ENCODE measurements around the gene SLC25A21.
"Not testable (repeated sequence)": the region's sequence is repeated elsewhere in the genome, so short reads cannot be mapped to it uniquely, and the experiment has no call there.

The SLC25A21 gene

DNA sequence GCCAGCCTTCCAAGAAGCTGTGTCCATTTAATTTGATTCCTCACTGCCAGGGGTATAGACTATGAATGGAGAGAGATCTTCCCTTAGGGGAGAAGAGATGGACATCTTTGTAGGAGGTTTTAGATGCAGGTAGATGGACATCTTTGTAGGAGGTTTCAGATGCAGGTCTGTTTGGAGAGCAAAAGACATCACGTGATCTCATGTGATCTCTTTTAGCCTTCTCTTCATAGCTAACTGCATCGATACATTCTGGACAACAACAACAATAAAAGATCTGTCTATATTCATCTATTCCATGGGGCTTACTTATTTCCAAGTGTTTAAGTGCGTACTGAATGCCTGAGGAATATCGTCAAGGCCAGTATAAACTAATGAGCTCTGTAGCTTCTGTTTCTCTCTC is 347.6 kb downstream of the SLC25A21 start:
- no peak for DNase-seq (ENCODE audit: low read depth in 2 of 2)

DNA sequence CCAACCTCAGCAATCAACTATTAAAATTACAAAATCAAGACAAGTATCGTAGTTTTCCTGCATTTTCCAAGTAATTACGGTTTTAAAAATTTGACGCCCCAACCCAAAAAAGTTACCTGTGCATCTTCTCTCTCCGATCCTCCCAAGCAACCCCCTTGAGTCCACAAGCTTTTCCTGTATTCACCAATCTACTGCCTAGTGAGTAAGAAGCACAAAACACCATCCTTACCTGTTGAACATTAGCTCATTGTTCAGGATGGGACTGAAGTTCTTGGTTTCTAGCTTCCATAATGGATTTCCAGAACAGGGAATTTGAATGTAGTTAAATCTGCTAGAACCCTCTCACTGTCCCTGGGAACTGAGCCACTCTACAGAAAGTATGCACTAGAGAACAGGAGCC is 348.8 kb downstream of the SLC25A21 start:
- no peak for DNase-seq (ENCODE audit: low read depth in 2 of 2)

DNA sequence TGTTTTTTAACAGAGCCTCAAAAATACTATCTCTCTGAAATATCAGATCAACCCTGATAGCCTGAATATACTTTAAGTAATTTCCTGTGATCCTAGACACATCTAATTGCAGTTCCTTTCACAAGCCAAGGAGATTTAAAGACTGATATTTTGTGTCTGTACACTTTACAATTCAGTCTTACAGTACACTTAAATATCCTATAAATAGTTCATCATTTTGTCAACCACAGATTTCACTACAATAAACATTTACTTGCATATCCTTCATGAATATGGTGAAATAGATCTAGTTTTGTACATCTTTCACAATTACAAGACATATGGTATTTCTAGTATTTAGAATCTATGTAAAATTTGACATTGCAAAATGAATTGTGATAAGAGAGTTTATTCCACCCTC is 349.7 kb downstream of the SLC25A21 start:
- no peak for DNase-seq (ENCODE audit: low read depth in 2 of 2)

DNA sequence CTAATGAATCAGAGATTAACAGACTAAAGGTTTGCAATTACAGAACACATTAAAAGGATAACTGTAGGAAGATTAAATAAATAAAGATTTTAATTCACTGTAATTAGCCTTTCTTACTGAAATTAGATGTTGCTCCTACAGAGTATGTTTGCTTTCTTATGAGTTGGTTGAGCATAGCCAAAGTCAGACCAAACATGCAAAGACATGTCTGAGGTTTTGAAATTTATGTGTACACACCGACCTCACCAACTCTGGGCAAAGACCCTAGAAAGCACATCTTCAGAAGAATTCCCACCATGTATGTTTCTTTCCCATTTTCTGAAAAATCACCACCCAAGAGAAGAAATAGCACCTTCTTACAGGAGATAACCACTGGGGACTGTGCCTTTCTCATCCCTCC is 351.5 kb downstream of the SLC25A21 start:
- DNase-seq (ENCODE audit: low read depth in 2 of 2): no peak

DNA sequence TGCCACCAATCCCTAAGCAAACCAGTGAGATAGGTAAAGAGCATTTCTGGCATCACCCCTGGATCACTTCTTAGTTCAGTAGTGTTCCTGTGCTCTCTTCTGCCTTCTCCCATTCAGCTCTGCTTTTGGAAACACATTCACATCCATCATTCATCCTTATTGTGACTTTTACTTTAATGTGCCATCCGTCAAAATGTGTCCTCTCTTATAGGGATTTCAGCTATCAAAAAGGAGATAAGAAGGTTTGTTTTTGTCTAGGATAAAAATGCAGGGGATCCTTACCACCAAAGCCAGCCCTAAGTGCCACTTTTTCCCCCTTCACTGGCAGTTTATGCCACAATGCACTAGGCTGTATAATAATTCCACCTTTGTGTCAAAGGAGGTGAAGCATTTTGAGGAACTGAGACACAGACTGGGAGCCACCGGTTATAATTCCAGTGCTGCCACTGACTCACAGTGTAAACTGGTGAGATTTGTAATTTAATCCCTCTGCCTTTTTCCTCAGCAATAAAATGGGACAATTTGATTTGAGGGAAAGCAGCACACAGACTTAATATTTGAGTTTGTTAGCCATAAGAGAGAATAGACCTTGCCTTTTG is 352.2 kb downstream of the SLC25A21 start:
- DNase-seq (ENCODE audit: low read depth in 2 of 2): no peak

DNA sequence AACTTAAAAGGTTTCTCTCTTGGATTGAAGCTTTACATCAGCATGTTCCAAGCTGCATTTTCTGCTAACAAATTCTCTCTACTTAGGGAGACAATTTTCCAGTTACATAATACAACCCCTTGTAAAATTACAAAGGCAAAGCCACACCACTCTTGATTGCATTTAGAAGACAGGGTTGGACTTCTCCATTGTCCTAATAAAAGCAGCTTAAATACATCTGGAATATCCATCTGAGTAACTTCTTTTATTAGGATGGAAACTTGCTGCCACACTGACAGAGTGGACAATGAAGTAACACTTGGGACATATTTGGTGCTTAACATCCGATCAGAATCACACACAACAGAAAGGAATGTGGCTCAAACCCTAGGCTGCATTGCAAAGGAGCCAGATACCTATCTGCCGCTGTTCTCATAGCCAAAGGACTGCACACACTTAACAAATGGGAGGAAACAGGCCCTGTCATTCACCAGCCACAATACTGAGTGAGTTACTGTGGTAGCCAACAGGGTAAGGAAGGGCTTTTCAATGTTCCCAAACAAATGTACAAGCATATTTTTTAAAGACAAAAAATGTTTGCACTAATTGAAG is 353.5 kb downstream of the SLC25A21 start:
- DNase-seq (ENCODE audit: low read depth in 2 of 2): no peak

DNA sequence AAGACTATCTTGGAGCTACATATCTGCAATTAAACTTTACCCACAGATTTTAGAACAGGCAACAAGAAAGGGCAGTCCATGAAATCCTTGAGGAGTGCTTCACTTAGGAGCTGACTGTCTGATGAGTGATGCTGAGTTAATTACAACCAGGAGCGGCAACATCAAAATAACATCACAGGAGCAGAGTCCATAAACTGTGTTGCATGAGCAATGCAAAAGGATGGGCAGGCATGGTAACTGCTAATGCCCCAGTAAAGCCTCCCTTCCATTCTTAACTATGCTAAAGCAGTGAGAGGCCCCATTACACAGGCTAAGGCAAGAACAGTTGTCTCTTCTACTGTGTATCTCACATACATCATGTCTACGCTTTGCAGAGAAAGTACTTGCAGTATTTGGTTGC is 354.2 kb downstream of the SLC25A21 start:
- DNase-seq (ENCODE audit: low read depth in 2 of 2): no peak

DNA sequence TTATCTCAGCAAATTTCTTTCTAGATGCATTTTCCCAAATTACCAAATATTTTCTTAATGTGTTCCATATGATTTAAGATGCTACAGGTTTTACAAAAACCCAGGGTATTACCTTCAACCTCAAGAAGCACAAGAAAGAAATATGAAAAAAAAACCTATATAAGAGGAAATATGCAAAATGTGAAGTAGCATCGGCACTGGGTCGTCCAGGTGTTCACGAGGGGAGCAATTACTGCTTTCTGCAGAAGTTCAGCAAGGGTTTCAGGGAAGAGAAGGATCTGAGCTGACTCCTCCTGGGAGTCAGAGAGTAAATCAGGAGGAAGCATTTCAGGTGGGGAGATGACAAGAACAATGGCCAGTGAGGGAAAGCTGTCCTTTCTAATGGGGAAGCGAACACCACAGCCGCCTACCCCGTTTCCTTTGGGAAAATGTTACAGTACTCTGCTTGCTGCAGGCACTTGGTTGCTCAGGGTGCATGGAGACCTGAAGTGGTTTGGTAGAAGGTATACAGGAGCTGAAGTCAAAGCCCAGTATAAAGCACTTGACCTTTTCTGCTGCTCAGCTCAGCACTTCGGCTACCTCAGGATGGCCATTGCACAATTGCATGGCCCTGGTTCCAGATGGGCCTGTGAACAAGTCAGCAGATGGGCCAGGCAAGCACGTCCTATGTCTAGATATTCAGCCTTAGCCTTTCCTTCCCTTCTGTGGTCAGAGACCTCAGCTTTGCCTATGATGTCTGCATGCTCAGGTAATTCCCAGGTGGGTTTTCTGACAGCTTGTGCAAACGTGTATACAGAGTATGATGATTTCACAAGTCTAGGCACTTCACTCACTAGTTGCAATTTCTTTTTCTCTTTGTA is 355.1 kb downstream of the SLC25A21 start:
- no peak for DNase-seq (ENCODE audit: low read depth in 2 of 2)

DNA sequence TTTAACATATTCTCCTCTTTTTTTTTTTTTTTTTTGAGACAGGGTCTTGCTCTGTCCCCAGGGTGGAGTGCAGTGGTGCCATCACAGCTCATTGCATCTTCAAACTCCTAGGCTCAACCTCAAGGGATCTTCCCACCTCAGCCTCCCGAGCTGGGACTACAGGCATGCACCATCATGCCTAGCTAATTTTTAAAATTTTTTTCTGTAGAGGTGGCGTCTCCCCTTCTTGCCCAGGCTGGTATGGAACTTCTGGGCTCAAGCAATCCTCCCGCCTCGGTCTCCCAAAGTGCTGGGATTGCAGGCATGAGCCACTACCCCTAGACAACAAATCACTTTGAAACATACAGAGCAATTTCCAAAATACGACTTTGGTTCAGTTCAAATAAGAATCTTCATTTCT is 355.9 kb downstream of the SLC25A21 start:
- no peak for DNase-seq (ENCODE audit: low read depth in 2 of 2)

DNA sequence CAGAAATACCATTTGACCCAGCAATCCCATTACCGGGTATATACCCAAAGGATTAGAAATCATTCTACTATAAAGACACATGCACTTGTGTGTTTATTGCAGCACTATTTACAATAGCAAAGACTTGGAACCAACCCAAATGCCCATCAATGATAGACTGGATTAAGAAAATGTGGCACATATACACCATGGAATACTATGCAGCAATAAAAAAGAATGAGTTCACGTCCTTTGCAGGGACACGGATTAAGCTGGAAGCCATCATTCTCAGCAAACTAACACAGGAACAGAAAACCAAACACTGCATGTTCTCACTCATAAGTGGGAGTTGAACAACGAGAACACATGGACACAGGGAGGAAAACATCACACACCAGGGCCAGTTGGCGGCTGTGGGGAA is 357.6 kb downstream of the SLC25A21 start:
- not testable (repeated sequence) for DNase-seq (ENCODE audit: low read depth in 2 of 2)

DNA sequence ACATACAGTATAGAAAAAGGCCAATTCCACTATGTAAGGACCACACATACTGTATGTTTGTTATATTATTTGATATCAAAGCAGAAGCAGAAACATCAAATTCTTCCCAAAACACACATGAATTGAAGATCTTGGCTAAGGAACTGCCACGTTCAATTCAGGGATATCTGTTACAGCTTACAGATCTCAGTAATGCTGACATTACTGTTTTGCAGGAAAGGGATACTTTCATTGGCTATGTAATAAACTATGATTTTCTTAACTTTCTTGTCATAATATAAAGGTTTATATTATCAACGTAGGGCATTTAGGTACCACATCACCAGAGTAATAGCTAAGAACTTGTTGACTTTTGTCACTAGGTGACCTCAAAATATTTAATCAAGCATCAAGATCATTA is 362.2 kb downstream of the SLC25A21 start:
- DNase-seq (ENCODE audit: low read depth in 2 of 2): no peak

DNA sequence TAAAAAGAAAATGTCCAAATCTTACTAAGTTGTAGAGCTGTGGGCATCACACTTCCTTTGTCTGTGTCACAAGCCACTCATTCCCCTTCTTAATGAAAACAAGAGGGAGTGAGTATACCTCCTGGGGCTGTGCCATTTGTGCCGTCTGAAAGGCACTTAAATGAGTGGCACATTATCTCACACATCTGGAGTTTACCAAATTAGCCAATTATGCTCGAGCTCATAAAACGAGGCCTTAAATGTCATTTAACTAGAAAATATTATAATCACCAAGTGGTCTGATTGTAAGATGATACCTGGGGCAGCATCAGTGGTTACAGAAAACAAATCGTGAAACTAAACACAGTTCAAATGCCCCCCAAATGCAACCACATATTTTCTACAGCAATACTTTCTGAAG is 364.7 kb downstream of the SLC25A21 start:
- DNase-seq (ENCODE audit: low read depth in 2 of 2): no peak

DNA sequence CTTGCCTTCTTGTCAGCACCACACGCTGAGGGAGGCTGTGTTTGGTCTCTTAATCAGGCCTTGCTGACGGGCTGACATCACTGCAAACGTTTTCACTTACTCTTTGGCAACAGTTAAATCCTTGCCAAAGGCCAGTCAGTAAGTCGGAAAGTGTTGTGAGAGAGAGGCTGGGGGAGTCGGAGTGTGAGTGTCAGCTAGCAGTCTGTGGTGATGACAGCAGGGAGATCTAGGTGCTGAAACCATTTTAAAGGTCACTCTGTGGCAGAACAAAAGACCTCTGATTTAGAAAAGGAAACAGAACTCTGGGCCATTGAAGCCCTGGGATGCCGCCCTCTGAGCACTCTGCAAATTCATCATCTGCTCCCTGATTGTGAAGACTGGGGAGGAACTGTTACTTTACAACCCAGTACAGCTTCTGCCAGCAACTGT is 367.3 kb downstream of the SLC25A21 start:
- DNase-seq (ENCODE audit: low read depth in 2 of 2): no peak

DNA sequence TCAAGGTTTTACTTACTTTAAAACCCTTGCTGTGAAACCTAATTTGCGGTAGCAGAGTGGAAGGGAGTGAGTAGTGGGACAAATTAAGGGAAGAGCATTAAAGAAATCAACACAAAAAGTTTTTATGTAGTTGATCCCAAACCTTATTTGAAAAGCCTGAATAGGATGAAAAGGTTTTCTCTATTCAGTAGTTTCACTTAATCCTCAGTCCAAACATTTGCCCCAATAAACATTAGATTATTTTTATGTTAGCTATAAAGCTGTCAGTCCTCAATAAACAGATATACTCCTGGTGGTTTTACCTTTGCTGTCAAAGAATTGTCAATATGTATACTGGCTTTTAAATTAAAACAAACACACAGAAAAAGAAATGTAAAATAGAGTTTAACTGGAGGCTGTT is 374.8 kb downstream of the SLC25A21 start:
- DNase-seq (ENCODE audit: low read depth in 2 of 2): no peak

DNA sequence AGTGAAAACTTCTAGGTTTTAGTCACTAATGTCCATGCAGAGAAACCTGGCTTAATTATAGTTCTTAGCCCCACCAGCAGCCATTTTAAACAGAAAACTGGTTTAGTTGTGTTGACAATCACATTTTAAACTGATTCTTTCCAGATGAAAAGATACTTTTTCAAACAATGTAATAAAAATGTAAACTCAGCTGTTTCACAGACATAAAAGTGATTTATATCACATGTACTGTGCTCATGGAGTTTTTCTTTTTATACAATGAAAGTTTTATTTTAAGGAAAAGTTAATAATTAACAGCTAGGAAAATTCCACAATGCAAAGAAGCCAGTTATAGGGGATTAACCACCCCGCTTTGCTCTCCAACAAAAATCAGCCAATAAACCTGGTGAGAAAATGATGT is 381.0 kb downstream of the SLC25A21 start:
- no peak for DNase-seq (ENCODE audit: low read depth in 2 of 2)

DNA sequence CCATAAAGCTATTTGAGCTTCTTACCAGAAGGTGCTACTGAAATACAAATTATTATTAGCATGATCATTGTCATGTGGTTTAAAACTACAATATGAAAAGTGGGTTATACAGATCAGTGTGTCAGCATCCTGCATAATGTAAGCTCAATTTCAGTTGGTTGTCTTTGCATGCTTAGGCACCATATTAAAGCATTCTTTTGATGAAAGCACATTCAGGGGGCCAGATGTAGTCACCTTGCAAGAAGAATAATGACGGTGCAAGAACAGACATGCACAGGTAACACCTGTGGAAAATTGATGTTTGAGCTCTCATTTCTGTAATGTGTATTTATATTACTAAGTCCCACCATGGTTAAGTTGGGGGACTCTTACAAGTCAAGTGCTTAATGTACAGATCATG is 386.9 kb downstream of the SLC25A21 start:
- no peak for DNase-seq (ENCODE audit: low read depth in 2 of 2)

DNA sequence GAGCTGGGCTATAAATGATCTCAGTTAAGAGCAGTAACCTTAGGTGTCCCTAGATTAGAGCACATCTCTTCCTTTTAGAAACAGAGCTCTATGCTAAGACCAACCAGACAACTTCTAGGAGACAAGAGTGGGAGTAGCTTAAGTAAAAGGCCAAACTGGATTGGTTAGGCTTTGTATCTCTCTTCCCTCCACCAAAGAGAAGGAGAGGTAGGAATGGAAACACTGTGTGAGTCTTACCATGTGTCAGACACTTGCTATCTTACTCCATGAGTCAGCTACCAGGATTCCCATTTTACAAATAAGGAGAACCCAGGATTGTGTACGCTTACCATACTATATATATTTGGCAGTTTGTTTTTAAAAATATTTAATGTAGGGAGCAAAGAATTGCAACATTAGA is 387.9 kb downstream of the SLC25A21 start:
- no peak for DNase-seq (ENCODE audit: low read depth in 2 of 2)

DNA sequence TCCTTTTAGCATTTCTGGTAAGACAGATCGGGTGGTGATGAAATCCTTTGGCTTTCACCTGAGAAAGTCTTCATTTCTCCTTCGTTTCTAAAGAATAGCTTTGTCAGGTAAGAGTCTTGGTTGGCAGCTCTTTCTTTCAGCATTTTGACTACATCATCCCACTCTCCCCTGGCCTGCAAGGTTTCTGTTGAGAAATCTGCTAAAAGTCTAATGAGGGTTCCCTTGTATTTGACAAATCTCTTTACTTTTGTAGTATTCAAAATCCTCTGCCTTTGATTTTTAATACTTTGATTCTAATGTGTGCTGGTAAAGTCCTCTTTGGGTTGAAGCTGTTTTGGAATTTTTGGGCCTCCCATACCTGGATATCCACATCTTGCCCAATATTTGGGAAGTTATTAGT is 390.5 kb downstream of the SLC25A21 start:
- no peak for DNase-seq (ENCODE audit: low read depth in 2 of 2)

DNA sequence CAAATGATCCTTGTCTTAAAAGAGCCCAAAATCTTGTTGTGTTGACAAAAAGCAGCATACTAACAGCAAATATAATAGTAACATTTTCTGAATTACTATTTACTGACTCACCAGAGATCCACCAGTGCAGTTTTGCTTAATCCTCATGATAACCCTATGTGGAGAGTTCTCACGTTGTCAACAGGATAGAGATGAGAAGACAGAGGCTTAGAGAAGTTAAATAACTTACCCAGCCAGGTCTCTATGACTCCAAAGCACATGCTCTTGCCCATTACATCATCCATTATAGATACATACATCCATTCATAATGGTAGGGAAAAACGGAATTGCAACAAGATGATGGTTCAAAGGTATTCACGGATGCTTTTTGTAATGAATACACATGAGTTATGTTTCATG is 398.8 kb downstream of the SLC25A21 start:
- DNase-seq (ENCODE audit: low read depth in 2 of 2): no peak

DNA sequence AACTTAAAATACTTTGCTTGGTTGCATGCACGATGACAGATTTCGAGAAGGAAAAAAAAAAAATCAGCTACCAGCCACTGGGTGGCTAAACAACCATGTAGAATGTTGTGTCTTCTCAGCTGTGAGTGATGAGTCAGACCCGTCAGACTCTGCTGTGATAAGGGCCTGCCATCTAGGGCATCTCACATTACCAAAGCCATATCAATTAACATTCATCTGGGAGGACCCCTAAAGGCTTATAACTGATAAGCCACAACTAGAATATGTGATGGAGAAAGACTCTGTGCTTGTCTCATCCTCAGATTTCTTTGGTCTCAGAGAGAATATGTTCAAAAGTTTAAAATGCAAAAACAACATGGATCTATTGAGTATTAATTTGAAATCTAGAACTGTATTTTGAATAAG is 399.3 kb downstream of the SLC25A21 start:
- DNase-seq (ENCODE audit: low read depth in 2 of 2): no peak

DNA sequence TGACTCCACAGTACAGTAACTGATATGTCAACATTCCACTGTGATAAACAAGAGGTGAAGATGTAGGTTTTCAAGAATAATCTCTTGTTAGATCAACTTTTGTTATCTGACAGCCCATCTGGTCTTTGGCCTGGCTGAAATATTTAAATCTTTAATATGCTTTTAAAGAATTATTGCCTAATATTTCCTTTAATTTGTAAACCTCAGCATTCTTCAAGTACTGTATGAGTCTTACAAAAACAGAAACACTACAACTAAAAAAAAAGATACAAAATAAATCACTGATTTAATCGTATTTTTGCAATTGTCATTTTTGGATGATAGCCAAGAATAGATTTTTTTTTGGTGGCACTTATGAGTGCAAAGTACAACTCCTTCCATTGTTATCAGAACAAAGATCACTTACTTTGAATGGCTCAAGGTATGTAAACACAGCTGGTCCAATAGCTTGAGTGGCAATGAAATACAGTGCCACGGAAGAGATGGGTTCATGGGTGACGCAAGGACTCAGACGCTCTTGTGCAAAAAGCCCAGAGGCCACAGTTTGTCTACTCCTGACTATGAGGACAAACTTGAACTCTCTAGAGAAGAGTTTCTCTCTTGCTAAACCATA is 401.3 kb downstream of the SLC25A21 start:
- no peak for DNase-seq (ENCODE audit: low read depth in 2 of 2)

DNA sequence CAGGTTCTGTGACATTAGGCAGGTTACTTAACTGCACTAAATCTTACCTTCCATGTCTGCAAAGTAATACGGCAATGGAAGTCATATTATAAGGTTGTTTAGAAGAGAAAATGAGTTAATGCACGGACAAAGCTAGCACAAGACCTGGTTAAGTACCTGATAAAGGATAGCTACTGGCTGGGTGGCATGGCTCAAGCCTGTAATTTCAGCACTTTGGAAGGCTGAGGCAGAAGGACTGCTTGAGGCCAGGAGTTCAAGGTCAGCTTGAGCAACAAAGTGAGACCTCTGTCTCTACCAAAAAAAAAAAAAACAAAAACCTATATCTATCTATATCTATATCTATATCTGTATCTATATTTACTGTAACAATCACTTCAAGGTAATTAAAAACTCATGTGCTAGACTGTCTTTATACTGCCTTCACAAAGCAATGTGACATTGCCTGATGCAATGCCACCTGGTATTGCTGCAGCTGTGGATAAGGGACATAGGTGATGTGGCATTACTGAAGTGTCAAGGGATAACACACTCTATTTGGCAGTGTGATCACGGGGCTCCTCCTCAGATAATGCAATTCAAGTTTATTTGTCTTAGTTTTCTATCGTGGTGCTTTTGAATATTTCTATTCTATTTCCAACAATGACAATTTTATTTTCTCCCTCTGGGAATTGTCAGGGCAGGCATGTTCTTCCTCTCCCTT is 403.6 kb downstream of the SLC25A21 start:
- DNase-seq (ENCODE audit: low read depth in 2 of 2): no peak

Data from stimulated activated CD8-positive, alpha-beta memory T cell treated with anti-CD3 and anti-CD28 coated beads, Interleukin-7, amount 100 ng/mL, for 4 hours (primary cell).